Mucosa of descending colon (tissue), 3 donors: ENCODE measurements around the gene HNRNPUL1. TPM values are rescaled to one million over a fixed set of nuclear protein-coding genes. Genes with fewer than 3 reads are reported as not detected.

Experiments used
- ATAC-seq: fragments of 200-7000 bp; cut with Tn5 transposase; one replicate; pipeline ENCODE4 v1.9.1; 2020; ENCODE audit warnings: mild to moderate bottlenecking, moderate library complexity
- DNase-seq, 3 donors: peaks; one replicate each; pipeline ENCODE4 v3.0.0-alpha.2; 2020
- H3K36me3 ChIP-seq: fragments of 200-600 bp; one replicate; pipeline ENCODE4 v1.8.0; 2021; ENCODE audit warnings: low read depth, mild to moderate bottlenecking
- H3K4me1 ChIP-seq: fragments of 200-600 bp; one replicate; pipeline ENCODE4 v1.8.0; 2021; ENCODE audit warnings: low read depth, mild to moderate bottlenecking
- H3K4me3 ChIP-seq: fragments of 200-600 bp; one replicate; pipeline ENCODE4 v1.8.0; 2021; ENCODE audit warnings: mild to moderate bottlenecking
- H3K9me3 ChIP-seq: fragments of 200-600 bp; one replicate; pipeline ENCODE4 v1.8.0; 2021; ENCODE audit warnings: mild to moderate bottlenecking
- intact Hi-C, 2 donors: fragments of 100-400 bp; cut with DNase I in 1 of 2; cut with micrococcal nuclease in 1 of 2; formaldehyde crosslinking; loops; one replicate each; pipeline versions ENCODE4 v1.11.0 to v1.11.1; 2022; cut with DNase I, micrococcal nuclease
- total RNA-seq, 3 donors: library from RNA; stranded (reverse); fragmentation: NEBNext Ultra II Directional in 2 of 3; extraction: Animal tissue kit (Norgen Biotek cat#: 25700) in 2 of 3; gene quantifications; one replicate each; pipeline versions ENCODE4 v1.2.1 to v1.2.4, GENCODE V29; 2021 to 2023
- TF ChIP-seq, protein P1 (sequence below): fragments of 200-600 bp; IDR thresholded peaks from one replicate; pipeline ENCODE4 v1.8.0; 2022; ENCODE audit warnings: antibody characterized with exemption, mild to moderate bottlenecking
- donor health status: DM: no; HTN: no; CAD: no; lungs with moderate emphysema.
- donor health status: DM: no; HTN: no; CAD: no.
- donor health status: DM: no; HTN: yes; CAD: no.

The HNRNPUL1 gene
- total RNA-seq, 3 donors from 2014 or later = 155 to 234 (median 190) TPM

DNA sequence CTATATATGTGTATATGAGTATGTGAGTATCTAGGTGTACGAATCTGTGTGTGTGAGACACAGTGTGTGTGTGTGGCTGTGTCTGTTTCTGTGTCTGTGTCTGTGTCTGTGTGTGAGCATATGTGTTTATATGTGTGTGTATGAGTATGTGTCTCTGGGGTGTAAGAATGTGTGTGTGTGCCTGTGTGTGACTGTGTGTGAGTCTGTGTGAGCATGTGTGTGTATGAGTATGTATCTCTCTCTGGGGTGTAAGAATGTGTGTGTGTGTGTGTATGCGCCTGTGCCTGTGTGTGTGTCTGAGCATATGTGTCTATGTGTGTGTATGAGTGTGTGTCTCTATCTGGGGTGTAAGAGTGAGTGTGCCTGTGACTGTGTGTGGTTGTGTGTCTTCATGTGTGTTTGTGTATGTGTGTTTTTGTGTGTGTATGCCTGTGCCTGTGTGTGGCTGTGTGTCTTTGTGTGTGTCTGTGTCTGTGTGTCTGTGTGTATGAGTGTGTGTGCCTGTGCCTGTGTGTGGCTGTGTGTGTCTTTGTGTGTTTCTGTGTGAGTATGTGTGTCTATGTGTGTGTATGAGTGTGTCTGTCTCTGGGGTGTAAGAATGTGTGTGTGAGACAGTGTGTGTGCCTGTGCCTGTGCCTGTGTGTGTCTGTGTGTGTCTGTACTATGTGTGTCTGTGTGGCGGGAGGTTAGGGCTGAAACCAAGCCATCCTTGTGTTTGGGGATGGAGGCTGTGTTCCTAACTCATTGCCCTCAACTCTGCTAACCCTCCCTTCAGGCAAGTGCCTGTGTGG is 33.9 kb upstream of the HNRNPUL1 start:
- Histone ChIP-seq H3K4me1 (peaks cover 4% of the 10 kb centered on the region), H3K4me3 (no peak overlapping the region), H3K36me3 (no peaks in the 10 kb centered on the region), H3K9me3 (no peaks in the 10 kb centered on the region)
- DNase-seq (no peak), ATAC-seq (no peak)
- TF ChIP-seq, protein P1, sequence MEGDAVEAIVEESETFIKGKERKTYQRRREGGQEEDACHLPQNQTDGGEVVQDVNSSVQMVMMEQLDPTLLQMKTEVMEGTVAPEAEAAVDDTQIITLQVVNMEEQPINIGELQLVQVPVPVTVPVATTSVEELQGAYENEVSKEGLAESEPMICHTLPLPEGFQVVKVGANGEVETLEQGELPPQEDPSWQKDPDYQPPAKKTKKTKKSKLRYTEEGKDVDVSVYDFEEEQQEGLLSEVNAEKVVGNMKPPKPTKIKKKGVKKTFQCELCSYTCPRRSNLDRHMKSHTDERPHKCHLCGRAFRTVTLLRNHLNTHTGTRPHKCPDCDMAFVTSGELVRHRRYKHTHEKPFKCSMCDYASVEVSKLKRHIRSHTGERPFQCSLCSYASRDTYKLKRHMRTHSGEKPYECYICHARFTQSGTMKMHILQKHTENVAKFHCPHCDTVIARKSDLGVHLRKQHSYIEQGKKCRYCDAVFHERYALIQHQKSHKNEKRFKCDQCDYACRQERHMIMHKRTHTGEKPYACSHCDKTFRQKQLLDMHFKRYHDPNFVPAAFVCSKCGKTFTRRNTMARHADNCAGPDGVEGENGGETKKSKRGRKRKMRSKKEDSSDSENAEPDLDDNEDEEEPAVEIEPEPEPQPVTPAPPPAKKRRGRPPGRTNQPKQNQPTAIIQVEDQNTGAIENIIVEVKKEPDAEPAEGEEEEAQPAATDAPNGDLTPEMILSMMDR = no peak
- intact Hi-C loops = no loop called here

DNA sequence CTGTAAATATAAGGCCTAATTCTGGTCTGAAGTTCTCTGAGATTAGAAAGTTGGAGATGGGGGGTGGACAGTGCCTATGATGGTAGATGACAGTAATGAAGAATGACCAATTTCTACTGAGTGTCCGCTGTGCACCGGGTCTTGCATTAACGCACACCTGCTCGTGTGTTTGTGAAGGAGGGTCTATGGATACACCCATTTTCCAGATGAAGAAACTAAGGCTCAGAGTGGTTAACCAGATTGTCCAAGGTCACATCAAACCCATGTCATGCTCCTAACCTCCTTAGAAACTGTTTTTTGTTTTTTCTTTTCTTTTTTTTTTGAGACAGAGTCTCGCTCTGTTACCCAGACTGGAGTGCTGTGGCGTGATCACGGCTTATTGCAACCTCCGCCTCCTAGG is 31.5 kb upstream of the HNRNPUL1 start:
- TF ChIP-seq, protein P1 = no peak
- Histone ChIP-seq H3K4me3 (no peak overlapping the region), H3K9me3 (no peaks in the 10 kb centered on the region), H3K4me1 (no peaks in the 10 kb centered on the region), H3K36me3 (no peaks in the 10 kb centered on the region)
- ATAC-seq (no peak), DNase-seq (no peak)
- intact Hi-C loops = no loop called here

DNA sequence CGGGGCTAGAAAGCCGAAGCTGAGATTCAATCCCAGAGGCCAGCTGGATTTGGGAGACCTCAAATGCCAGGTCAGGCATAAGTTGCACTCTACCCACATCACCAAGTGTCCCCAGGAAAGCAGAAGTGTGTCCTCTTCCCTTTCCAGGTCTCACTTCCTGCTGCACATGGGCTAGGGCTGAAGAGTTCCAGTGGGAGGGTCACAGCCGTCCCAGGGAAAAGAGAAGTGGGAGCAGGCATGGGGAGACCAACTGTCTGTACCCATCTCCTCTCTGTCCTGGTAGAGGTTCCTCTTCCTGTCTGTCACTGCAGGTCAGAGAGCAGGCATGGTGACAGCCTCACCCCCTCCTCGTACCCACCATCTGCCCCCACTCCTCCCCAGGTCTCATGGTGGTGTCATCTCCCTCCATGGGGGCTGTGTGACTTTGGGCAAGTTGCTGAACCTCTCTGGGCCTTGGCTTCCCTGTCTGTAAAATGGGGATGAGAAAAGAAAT is 30.4 kb upstream of the HNRNPUL1 start:
- no peaks in the 10 kb centered on the region for H3K9me3 ChIP-seq
- peak; percentile 52 for ATAC-seq
- no peak for DNase-seq
- TF ChIP-seq, protein P1 = no peak
- H3K4me3 ChIP-seq = no peak overlapping the region
- intact Hi-C loops = no loop called here
- H3K36me3 ChIP-seq = no peaks in the 10 kb centered on the region
- no peaks in the 10 kb centered on the region for H3K4me1 ChIP-seq

DNA sequence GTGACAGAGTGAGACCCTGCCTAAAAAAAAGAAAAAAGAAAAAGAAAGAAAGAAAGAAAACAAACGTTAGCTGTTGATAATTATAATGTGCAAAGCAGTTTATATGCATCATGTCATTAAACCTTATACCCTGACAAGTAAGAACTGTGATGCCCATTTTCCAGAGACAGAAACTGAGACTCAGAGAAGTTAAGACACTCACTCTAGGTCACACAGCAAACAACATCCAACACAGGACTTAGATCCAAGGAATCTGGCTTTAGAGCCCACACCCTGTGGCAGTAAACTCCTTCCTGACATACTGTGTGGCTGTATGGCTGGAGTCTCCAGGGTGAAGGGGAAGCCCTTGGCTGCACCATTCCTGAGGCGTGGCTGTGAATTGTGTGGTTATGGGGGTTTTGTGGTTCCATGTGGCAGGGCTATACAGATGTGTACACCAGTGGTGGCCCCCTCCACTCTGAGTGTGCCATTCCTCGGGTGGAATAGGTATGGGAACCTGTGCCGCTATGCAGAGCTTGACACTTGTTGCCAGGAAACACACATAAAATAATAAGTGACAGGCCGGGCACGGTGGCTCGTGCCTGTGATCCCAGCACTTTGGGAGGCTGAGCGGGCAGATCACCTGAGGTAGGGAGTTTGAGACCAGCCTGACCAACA is 29.5 kb upstream of the HNRNPUL1 start:
- TF ChIP-seq, protein P1 = no peak
- intact Hi-C loops = no loop called here
- Histone ChIP-seq H3K9me3 (no peaks in the 10 kb centered on the region), H3K4me3 (no peak overlapping the region), H3K4me1 (no peaks in the 10 kb centered on the region), H3K36me3 (no peaks in the 10 kb centered on the region)
- no peak for DNase-seq
- ATAC-seq = no peak

DNA sequence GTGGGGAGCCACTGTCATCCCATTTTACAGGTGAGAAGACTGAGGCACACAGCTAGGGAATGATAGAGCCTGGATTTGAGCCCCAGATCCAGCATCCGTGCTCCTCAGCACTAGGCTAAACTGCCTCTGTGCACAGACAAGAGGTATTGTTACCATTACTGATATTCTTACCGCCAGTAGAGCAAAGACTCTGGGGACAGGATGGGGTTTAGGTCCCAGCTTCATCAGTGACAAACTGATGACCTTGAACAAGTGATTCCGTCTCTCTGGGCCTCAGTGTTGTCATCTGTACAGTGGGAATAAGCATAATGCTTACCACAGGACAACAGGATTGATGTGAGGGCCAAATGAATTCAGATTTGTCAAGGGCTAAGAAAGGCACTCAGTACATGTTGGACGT is 28.7 kb upstream of the HNRNPUL1 start:
- no peaks in the 10 kb centered on the region for H3K4me1 ChIP-seq
- TF ChIP-seq, protein P1 = no peak
- intact Hi-C loops = no loop called here
- no peak for DNase-seq
- H3K4me3 ChIP-seq = no peak overlapping the region
- no peaks in the 10 kb centered on the region for H3K36me3 ChIP-seq
- ATAC-seq = no peak
- H3K9me3 ChIP-seq = no peaks in the 10 kb centered on the region
